H1 (cell line): ENCODE measurements around the gene FAR2. TPM values are rescaled to one million over a fixed set of nuclear protein-coding genes. Genes with fewer than 3 reads are reported as not detected.

Source experiments
- CTCF ChIA-PET: fragments of 300-600 bp; sonication (Branson Sonifier 250); formaldehyde crosslinking; loops from one replicate; lab custom pipeline; 2021; ENCODE audit not compliant: partially characterized antibody; lab: Charles Lee
- POLR2A ChIA-PET: fragments of 300-600 bp; sonication (Branson Sonifier 250); formaldehyde crosslinking; loops from one replicate; lab custom pipeline; 2021; ENCODE audit warnings: inconsistent platforms; ENCODE audit not compliant: partially characterized antibody; lab: Charles Lee
- DNase-seq, 2 experiments: peaks; one replicate each; pipeline versions ENCODE4 v3.0.0 to v3.0.0-alpha.2; 2010 to 2022; ENCODE audit warnings: low spot score in 2 of 2, low read depth in 1 of 2, mixed read lengths in 1 of 2
- FAIRE-seq: peaks from 2 replicates; lab custom pipeline; 2011; peaks lifted over from hg19 to GRCh38; lab: Jason Lieb, UNC
- H2AFZ ChIP-seq: 2 replicates; pipeline ENCODE4 v1.8.1; 2012; ENCODE audit warnings: low read length, inconsistent platforms
- H2AK5ac ChIP-seq: 2 replicates; pipeline ENCODE4 v1.6.1; 2013; ENCODE audit warnings: low read depth, low read length
- H2BK120ac ChIP-seq: replicated peaks from 2 replicates; pipeline ENCODE3; 2013; ENCODE audit warnings: low read depth, low read length, inconsistent platforms
- H2BK12ac ChIP-seq: 2 replicates; pipeline ENCODE4 v1.6.1; 2013; ENCODE audit warnings: low read depth, low read length
- H2BK15ac ChIP-seq: 2 replicates; pipeline ENCODE4 v1.6.1; 2013; ENCODE audit warnings: low read length
- H2BK20ac ChIP-seq: 2 replicates; pipeline ENCODE4 v1.6.1; 2013; ENCODE audit warnings: low read length
- H2BK5ac ChIP-seq: 2 replicates; pipeline ENCODE4 v1.6.1; 2013; ENCODE audit warnings: low read depth, low read length
- H3K14ac ChIP-seq: 2 replicates; pipeline ENCODE4 v1.6.1; 2013; ENCODE audit warnings: inconsistent platforms; ENCODE audit not compliant: insufficient read length
- H3K18ac ChIP-seq: 2 replicates; pipeline ENCODE4 v1.6.1; 2013; ENCODE audit warnings: low read length; ENCODE audit errors: extremely low read depth
- H3K23ac ChIP-seq: 2 replicates; pipeline ENCODE4 v1.6.1; 2013; ENCODE audit warnings: inconsistent platforms; ENCODE audit not compliant: insufficient read length
- H3K23me2 ChIP-seq: 2 replicates; pipeline ENCODE4 v1.6.1; 2013; ENCODE audit warnings: low read depth, low read length
- H3K27ac ChIP-seq: 2 replicates; pipeline ENCODE4 v1.6.1; 2011; ENCODE audit warnings: low read depth, low read length, inconsistent platforms
- H3K27me3 ChIP-seq, 4 experiments: replicated peaks in 1 of 4; 1 replicate in 1 of 4; 2 replicates in 3 of 4; pipeline versions ENCODE4 v1.6.1 to v1.8.1; 2011 to 2013; ENCODE audit warnings: low read length in 3 of 4, mild to moderate bottlenecking in 3 of 4, inconsistent platforms in 2 of 4, mixed read lengths in 2 of 4, moderate library complexity in 1 of 4; ENCODE audit not compliant: control insufficient read depth in 3 of 4, insufficient read depth in 3 of 4; ENCODE audit errors: extremely low read depth in 1 of 4
- H3K36me3 ChIP-seq, 4 experiments: 2 replicates each; pipeline versions ENCODE4 v1.6.1 to v1.8.1; 2011 to 2013; ENCODE audit warnings: mild to moderate bottlenecking in 4 of 4, low read length in 3 of 4, moderate library complexity in 2 of 4, control low read depth in 1 of 4, inconsistent platforms in 1 of 4; ENCODE audit not compliant: insufficient read depth in 4 of 4, control insufficient read depth in 2 of 4
- H3K4ac ChIP-seq: replicated peaks from 2 replicates; pipeline ENCODE3; 2013; ENCODE audit warnings: low read length, low read depth, mixed read lengths, inconsistent platforms; ENCODE audit not compliant: insufficient read length
- H3K4me1 ChIP-seq, 4 experiments: replicated peaks in 1 of 4; 1 replicate in 1 of 4; 2 replicates in 3 of 4; pipeline versions ENCODE4 v1.6.1 to v1.8.1; 2011 to 2013; ENCODE audit warnings: low read length in 3 of 4, inconsistent platforms in 2 of 4, mixed read lengths in 1 of 4; ENCODE audit not compliant: insufficient read depth in 4 of 4, control insufficient read depth in 3 of 4
- H3K4me2 ChIP-seq, 2 experiments: 2 replicates each; pipeline versions ENCODE4 v1.6.1 to v1.8.1; 2011 to 2013; ENCODE audit warnings: low read depth in 2 of 2, low read length in 2 of 2, control low read depth in 1 of 2, inconsistent platforms in 1 of 2, mild to moderate bottlenecking in 1 of 2; ENCODE audit not compliant: insufficient read depth in 1 of 2
- H3K4me3 ChIP-seq, 4 experiments: fragments of 200-600, 300-600 bp in 1 of 4; sonication (generic), shearing (Covaris generic), sonication (Bioruptor Twin) in 1 of 4; 2 replicates each; pipeline versions ENCODE4 v1.5.1 to v1.8.1; 2011 to 2016; ENCODE audit warnings: low read length in 4 of 4, low read depth in 3 of 4, control low read depth in 2 of 4, inconsistent platforms in 2 of 4, mild to moderate bottlenecking in 2 of 4, mixed read lengths in 1 of 4, moderate library complexity in 1 of 4; ENCODE audit not compliant: insufficient read depth in 2 of 4; ENCODE audit errors: extremely low read depth in 1 of 4
- H3K56ac ChIP-seq: replicated peaks from 2 replicates; pipeline ENCODE3; 2013; ENCODE audit warnings: low read depth, mild to moderate bottlenecking, mixed read lengths, low read length, inconsistent platforms; ENCODE audit not compliant: insufficient read length
- H3K79me1 ChIP-seq: 2 replicates; pipeline ENCODE4 v1.6.1; 2013; ENCODE audit warnings: low read depth, low read length, control low read depth
- H3K79me2 ChIP-seq, 2 experiments: 2 replicates each; pipeline versions ENCODE4 v1.6.1 to v1.8.1; 2012 to 2013; ENCODE audit warnings: low read length in 2 of 2, mild to moderate bottlenecking in 2 of 2, inconsistent platforms in 1 of 2; ENCODE audit not compliant: insufficient read depth in 2 of 2, control insufficient read depth in 1 of 2
- H3K9ac ChIP-seq, 4 experiments: replicated peaks in 1 of 4; 1 replicate in 1 of 4; 2 replicates in 3 of 4; pipeline versions ENCODE4 v1.6.1 to v1.8.1; 2011 to 2013; ENCODE audit warnings: low read depth in 3 of 4, low read length in 3 of 4, control low read depth in 2 of 4, mild to moderate bottlenecking in 2 of 4, moderate library complexity in 2 of 4, inconsistent platforms in 1 of 4; ENCODE audit errors: extremely low read depth in 1 of 4
- H3K9me3 ChIP-seq, 2 experiments: 2 replicates each; pipeline versions ENCODE4 v1.6.1 to v1.8.1; 2012 to 2013; ENCODE audit warnings: mild to moderate bottlenecking in 2 of 2, moderate library complexity in 2 of 2, control low read depth in 1 of 2, inconsistent platforms in 1 of 2, low read depth in 1 of 2, low read length in 1 of 2, mixed read lengths in 1 of 2; ENCODE audit not compliant: insufficient read depth in 2 of 2
- H4K20me1 ChIP-seq, 2 experiments: replicated peaks in 1 of 2; 2 replicates each; pipeline versions ENCODE3 to v1.8.1; 2011 to 2013; ENCODE audit warnings: inconsistent platforms in 2 of 2, low read length in 2 of 2, mild to moderate bottlenecking in 1 of 2; ENCODE audit not compliant: insufficient read depth in 2 of 2, control insufficient read depth in 1 of 2
- H4K5ac ChIP-seq: 2 replicates; pipeline ENCODE4 v1.6.1; 2013; ENCODE audit warnings: low read length, low read depth, mixed read lengths, inconsistent platforms; ENCODE audit not compliant: insufficient read length
- H4K8ac ChIP-seq: 2 replicates; pipeline ENCODE4 v1.8.0; 2013; ENCODE audit warnings: mild to moderate bottlenecking, moderate library complexity, low read length, inconsistent platforms; ENCODE audit not compliant: insufficient read depth; ENCODE audit errors: extremely low read depth
- H4K91ac ChIP-seq: replicated peaks from 2 replicates; pipeline ENCODE3; 2013; ENCODE audit warnings: low read length, mixed read lengths, inconsistent platforms; ENCODE audit not compliant: insufficient read length
- BRCA1 ChIP-seq: IDR thresholded peaks from 2 replicates; pipeline ENCODE4 v1.6.1; 2012; ENCODE audit warnings: low read depth, low read length, improper control_type of control experiment
- RAD21 ChIP-seq, 2 experiments: IDR thresholded peaks in 1 of 2; conservative IDR thresholded peaks in 1 of 2; 2 replicates each; pipeline ENCODE4 v1.6.1; 2011; ENCODE audit warnings: low read depth in 2 of 2, low read length in 2 of 2, improper control_type of control experiment in 1 of 2, inconsistent platforms in 1 of 2, mild to moderate bottlenecking in 1 of 2, moderate library complexity in 1 of 2
- USF2 ChIP-seq: IDR thresholded peaks from 2 replicates; pipeline ENCODE4 v1.6.1; 2011; ENCODE audit warnings: low read length, improper control_type of control experiment
- WGBS, 2 experiments: shearing (Covaris generic) in 1 of 2; methylation state at CpG; one replicate each; pipeline versions ENCODE4 v1.1.6 to v1.1.7; 2013 to 2015; ENCODE audit warnings: low lambda C conversion rate in 2 of 2, mixed read lengths in 2 of 2, inconsistent platforms in 1 of 2, low coverage in 1 of 2, missing lambda C conversion rate in 1 of 2; ENCODE audit not compliant: insufficient replicate concordance in 2 of 2, insufficient coverage in 1 of 2, insufficient read length in 1 of 2; ENCODE audit errors: extremely low coverage in 1 of 2, missing lambda C conversion rate in 1 of 2; 5-methylcytosine and 5-hydroxymethylcytosine counted together
- polyA plus RNA-seq, 7 experiments: library from polyadenylated mRNA; depleted of rRNA in 3 of 7; stranded (reverse) in 5 of 7; unstranded in 2 of 7; fragments of >200 nt in 5 of 7; fragments of 200-250 nt in 2 of 7; gene quantifications; 1 replicate in 5 of 7; 2 replicates in 1 of 7; 4 replicates in 1 of 7; pipeline versions ENCODE4 v1.2.1 to v1.2.3, GENCODE V29; 2011 to 2013; ENCODE audit warnings: missing spikeins in 2 of 7, mixed read lengths in 2 of 7
- total RNA-seq: library from RNA; stranded (reverse); fragmentation: NEBNext Ultra II Directional; extraction: Animal tissue kit (Norgen Biotek cat#: 25700); gene quantifications from 2 replicates; pipeline ENCODE4 v1.2.1, GENCODE V29; 2021

Gene FAR2
- total and polyA plus RNA-seq, 2 of the 8 experiments (the other 6 are each of a cell fraction or from before 2014, with no cell fraction given) = 24.0 to 24.1 TPM

- no peaks in the 10 kb centered on the region for H3K23me2 ChIP-seq
- no peak overlapping the region for H4K91ac ChIP-seq
- no peak overlapping the region for H3K18ac ChIP-seq
- H3K56ac ChIP-seq = no peak overlapping the region
- no peak overlapping the region for H2BK20ac ChIP-seq
- no peak overlapping the region for H4K5ac ChIP-seq
- CTCF ChIA-PET = interaction anchor here (1.4 kb wide), 1 partner anchor 16 kb away, joined by 3 read pairs; no protein-coding TSS in a partner anchor
- no peaks in the 10 kb centered on the region for H3K27me3 ChIP-seq
- POLR2A ChIA-PET = no interaction called here
- no peak overlapping the region for H3K27ac ChIP-seq
- no peaks in the 10 kb centered on the region for H3K36me3 ChIP-seq
- H3K4me3 ChIP-seq = no peak overlapping the region
- no peak overlapping the region for H2BK15ac ChIP-seq
- 96% methylated on average over 3 of the region's 3 CpGs; no CpG with 5 or more reads in 1 of the 2 experiments for WGBS, 2 experiments
- no peak overlapping the region for H3K4me2 ChIP-seq
- H3K4ac ChIP-seq = no peak overlapping the region
- H3K23ac ChIP-seq = no peak overlapping the region
- DNase-seq (no peak), FAIRE-seq (no peak)
- H3K9ac ChIP-seq = no peak overlapping the region
- TF ChIP-seq BRCA1 = no peak
- TF ChIP-seq RAD21 (IDR thresholded peaks at IDR 0.05 in 1 of 2, conservative IDR thresholded peaks at IDR 0.05 in 1 of 2; ENCODE audit: low read depth in 2 of 2, low read length in 2 of 2) = no peak
- no peak for TF ChIP-seq USF2
- no peaks in the 10 kb centered on the region for H3K79me2 ChIP-seq
- H2AFZ ChIP-seq = no peak overlapping the region
- H3K4me1 ChIP-seq = peaks cover 0 to 13% (median 1%) of the 10 kb centered on the region in 4 experiments; a peak in 4 of 7 replicates
- H2BK5ac ChIP-seq = no peak overlapping the region
- no peak overlapping the region for H4K8ac ChIP-seq
- no peak overlapping the region for H2AK5ac ChIP-seq
- no peak overlapping the region for H2BK12ac ChIP-seq
- no peaks in the 10 kb centered on the region for H4K20me1 ChIP-seq
- H3K9me3 ChIP-seq = no peaks in the 10 kb centered on the region
- H3K79me1 ChIP-seq = no peaks in the 10 kb centered on the region
- H2BK120ac ChIP-seq = no peak overlapping the region
- H3K14ac ChIP-seq = no peak overlapping the region
These were observed 96.2 kb downstream of the FAR2 start for GRCh38 chr12:29245246-29245645.
